GM03348 (cell line): Measurements from ENCODE around the gene OR10D3.
"Not testable (repeated sequence)": the region's sequence is repeated elsewhere in the genome, so short reads cannot be mapped to it uniquely, and the experiment has no call there.

Source experiments
- DNase-seq: peaks from one replicate; pipeline ENCODE4 v3.0.0; 2012; ENCODE audit warnings: low spot score

OR10D3 gene, protein sequence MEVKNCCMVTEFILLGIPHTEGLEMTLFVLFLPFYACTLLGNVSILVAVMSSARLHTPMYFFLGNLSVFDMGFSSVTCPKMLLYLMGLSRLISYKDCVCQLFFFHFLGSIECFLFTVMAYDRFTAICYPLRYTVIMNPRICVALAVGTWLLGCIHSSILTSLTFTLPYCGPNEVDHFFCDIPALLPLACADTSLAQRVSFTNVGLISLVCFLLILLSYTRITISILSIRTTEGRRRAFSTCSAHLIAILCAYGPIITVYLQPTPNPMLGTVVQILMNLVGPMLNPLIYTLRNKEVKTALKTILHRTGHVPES

DNA sequence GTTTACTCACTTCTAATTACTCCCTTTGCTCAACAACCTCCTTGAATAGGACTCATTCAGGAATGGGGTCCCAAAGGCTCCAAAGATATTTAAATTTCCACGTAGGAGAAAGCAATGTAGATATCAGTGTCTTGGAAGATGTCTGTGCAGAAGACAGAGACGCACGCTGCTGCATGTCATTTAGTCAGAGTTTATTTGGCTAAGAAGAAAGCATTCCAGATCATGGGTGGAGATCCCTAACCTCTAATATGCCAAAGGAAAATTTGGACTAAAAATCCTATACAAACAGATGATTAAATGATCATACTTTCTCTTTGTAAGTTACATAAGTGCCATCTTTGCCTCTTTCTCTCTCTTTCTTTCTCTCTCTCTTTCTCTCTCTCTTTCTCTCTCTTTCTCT, at the start of gene OR10D3:
Gene OR10D3 (plus strand): TSS at position 278 of the 400 bp plus-strand sequence. CDS start 1,925 bp downstream, outside the sequence.
- DNase-seq = no peak

- DNase-seq = no peak
Measured at GRCh38 chr11:124143034-124143433, 40.1 kb upstream of the OR10D3 start.

DNA sequence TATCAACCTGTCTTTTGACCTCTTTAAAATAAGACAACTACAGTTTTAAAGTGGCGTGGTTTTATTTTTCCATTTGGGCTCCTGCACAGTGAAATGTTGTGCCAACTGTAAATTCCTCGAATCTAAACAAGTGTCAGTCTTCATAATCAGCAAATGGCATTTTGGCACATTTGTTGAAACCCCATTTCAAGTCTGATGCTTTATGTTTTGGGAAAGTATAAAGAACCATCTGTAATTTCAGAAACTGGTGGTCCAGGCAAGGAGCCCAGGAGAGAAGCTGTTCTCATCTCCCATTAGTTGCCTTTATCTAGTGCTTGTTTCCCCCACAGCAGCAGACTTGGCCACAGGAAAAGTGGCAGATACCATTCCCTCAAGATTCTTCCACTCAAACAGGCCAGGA, 35.2 kb upstream of the OR10D3 start:
- no peak for DNase-seq

- no peak for DNase-seq
Measured at GRCh38 chr11:124150684-124151083, 32.5 kb upstream of the OR10D3 start.

DNA sequence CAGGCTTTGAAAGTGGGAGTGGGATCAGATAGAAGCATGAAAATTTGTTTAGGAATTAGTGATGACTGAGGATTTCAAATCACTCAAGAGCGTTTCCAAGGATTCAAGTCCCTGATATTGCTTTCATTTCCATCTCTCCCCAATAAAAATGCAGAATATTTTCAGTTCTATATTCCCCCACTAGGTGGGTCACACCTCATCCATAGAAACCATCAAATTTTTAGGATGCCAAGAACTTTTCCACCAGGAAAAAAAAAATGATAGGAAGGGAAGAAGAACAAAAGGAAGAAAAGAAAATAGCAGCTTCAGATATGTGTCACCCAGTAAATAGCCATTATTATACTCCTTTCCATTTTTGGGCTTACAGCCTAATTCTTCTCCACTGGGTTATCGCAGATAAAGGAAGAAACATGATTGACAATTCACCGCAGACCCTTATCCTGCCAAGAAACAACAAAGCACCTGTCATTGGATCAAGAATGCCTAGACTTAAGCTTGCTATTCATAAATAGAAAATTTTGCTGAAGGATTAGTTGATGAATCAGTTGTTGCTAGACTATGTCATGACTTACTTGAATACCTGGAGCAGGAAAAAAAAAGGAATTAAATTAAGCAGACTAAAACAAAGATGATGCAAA, 30.3 kb upstream of the OR10D3 start:
- DNase-seq = no peak

- no peak for DNase-seq
Measured at GRCh38 chr11:124153821-124154220, 29.3 kb upstream of the OR10D3 start.

DNA sequence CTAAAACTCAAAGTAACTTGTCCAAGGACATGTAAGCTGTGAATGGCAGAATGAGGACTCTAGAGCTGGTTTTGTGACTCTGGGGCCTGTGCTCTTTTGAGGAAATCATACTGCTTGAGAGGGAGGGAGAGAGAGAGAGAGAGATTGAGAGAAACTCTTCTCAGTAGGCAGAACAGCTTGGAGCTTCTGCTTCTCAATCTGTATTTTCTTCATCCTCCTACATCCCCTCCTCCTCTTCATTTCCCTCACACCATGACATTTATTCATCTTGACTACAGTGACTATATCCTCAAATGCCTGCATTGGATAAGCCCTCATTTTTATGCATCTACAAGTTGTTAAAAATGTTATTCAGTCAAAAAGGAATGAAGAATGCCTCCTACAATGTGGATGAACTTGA, 23.7 kb upstream of the OR10D3 start:
- no peak for DNase-seq

DNA sequence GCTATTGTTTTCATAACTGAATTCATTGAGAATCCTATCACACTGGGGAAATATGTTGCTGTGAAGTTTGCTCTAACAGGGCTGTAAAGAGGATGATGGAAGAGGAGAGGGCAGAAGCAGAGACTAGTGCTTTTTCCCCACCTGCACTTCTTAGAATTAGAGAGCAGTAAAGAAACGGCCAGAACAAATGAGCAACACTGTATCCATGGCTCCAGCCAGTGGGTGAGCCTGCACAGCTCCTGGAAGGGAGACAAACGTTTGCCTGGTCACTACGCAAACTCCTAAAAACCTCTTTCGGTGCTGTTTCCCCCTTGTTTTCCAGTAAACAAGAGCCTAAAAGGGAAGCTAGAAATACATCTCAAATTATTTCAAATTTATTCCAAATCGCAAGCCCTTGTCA, 22.2 kb upstream of the OR10D3 start:
- no peak for DNase-seq

DNA sequence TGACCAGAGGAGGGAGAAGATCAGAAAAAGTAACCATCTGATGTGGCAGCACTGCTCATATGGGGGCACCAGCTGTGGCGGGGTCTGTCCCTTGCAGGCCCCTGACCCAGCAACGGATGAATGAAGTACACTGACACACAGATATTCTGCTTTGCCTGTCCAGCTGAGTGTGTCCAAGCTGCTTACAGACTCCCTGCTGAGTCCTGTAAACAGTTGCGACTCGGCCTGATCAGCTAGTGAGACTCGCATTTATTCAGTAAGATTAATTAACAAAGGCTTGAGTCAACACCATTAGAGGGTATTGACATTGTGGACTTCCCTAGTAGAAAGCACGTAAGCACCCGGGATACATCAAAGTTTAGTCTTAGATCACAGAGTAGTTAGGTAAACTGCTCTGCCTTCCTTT, 15.3 kb upstream of the OR10D3 start:
- DNase-seq = no peak

DNA sequence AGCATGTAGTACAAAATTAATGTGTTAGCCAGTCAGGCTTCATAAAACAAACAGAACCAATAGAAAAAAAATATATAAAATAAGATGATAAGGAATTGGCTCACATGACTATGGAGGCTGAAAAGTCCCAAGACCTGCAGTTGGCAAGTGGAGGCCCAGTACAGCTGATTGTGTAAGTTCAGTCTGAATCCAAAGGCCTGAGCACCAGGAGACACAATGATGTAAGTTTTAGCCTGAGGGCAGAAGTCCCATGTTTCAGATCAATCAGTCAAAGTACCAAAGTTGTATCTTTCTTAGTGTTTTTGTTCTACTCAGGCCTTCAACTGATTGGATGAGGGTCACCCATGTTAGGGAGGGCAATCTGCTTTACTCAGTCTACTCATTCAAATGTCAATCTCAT, 14.3 kb upstream of the OR10D3 start:
- no peak for DNase-seq

DNA sequence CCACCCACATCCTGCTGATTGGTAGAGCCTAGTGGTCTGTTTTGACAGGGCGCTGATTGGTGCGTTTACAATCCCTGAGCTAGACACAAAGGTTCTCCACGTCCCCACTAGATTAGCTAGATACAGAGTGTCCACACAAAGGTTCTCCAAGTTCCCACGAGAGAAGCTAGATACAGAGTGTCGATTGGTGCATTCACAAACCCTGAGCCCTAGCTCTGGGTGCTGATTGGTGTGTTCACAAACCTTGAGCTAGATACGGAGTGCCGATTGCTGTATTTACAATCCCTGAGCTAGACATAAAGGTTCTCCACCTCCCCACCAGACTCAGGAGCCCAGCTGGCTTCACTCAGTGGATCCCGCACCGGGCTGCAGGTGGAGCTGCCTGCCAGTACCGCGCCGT, 12.8 kb upstream of the OR10D3 start:
- DNase-seq = not testable (repeated sequence)

GRCh38 chr11:124170801-124171586, 12.2 kb upstream of the OR10D3 start:
- DNase-seq = no peak

GRCh38 chr11:124172101-124172500, 11.0 kb upstream of the OR10D3 start:
- DNase-seq = no peak

- no peak for DNase-seq
Measured at GRCh38 chr11:124172599-124172998, 10.5 kb upstream of the OR10D3 start.

GRCh38 chr11:124174001-124174583, 9.1 kb upstream of the OR10D3 start:
- peak; percentile 14 for DNase-seq

DNA sequence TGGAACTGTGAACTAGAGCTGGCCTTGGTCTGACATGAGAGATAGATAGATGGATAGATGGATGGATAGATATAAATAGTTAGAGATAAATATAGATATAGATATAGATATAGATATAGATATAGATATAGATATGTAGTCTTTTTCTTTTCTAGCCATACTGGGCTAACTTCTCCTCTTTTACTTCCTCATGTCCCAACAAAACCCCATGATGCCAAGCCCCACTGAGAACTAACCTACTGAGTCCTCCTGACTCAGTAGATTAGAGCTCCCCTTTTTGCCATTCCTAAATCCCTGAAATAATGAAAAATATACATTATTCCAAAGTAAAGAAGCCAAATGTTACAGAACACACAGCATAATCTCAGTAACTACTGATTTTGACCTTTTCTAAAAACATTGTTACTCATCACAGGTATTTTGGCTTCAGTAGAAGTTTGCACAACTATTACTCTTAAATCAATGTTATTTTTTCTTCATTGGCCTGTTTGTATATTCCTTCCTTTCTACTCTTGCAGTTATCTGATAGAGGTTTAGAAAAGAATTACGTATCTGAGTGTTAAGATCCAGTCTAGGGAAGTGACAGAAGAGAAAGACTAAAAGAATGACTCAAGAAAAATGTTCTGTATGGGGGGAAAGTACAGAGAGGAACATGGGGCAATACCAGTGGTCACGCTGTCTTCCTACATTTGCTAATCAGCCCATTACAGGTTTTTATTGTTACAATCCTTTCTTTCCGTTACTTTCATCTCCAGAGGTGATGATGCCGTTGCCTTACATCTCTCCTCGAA, 6.0 kb upstream of the OR10D3 start:
- DNase-seq = no peak

GRCh38 chr11:124179310-124179709, 3.8 kb upstream of the OR10D3 start:
- no peak for DNase-seq

DNA sequence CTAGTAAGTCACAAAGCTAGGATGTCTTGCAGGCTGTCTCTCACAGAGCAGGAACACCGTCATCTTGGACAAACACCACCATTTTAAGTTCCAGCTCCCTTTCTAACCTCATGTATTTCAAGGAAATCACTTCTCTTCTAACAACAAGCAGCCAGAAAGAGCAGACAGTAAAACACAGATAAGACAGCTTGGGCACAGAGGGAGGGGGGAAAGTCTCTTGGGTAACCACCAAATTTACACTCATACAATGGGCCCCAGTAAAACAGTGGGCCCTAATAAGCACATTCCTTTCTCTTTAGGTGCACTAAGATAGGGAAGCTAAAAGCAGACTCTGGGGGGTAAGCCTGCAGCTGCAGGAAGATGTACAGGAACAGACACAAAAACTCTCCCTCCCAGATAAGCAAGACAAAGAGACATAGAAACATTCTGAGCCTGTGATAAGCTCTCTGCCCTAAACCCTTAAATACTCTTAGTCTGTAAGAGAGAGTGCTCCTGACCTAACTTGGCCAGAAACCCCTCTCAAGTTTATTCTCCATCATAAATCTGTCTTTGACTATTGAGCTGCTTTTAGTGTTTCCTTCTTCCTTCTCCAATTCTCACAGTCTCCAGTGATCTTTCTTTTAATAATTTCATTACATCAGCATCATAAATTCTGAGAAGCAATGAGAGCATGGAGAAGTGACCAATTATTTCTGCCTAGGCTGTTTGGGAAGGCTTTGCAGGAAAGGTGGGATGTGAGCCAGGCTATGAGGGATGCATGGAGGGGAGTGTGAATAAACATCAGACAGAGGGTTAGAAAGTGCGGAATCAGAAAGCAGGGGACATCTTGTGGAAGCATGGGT, 7.4 kb downstream of the OR10D3 start:
- no peak for DNase-seq

DNA sequence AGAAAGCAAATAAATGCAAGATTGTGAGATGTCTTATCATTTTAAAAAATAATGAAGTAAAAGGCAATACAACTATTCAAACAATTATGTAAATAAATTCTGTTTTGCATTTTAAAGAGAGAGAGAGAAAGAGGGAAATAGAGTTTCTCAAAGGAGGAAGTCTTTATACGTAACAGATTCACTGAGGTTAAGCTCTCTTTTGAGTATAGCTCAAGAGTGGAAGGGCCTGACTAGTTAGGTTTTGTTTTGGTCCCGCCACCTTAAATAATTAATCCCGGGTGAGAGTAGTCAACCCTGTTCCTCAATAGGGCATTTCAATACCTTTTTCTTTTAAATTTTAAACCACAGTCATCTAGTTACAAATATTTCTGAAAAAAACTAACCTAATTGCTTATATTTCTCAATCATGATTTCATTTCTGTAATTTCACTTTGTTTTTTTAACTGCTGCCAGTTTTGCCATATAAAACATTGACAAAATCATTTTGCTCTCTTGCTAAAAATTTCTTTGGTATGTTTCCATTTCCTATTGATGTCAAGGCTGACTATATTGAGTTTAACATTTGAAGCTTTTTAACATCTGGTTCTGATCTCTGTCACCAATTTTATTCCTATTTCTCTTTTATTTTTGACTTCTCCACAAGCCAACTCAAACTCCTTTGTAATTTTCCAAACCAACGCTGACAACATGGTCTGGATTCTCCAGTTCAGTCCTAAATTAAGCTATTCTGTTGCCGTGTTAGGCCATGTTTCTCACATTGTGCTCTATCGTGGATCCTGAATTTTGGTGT, 10.3 kb downstream of the OR10D3 start:
- no peak for DNase-seq
